Tibial nerve (tissue), 4 donors: ENCODE data around the gene CCDC182. TPM values are rescaled to one million over a fixed set of nuclear protein-coding genes. Genes with fewer than 3 reads are reported as not detected.
A peak's percentile ranks its signal among the peaks of the same experiment; 100 is the strongest.

Experiments
- DNase-seq, 2 donors: peaks; one replicate each; pipeline ENCODE4 v3.0.0-alpha.2; 2019; ENCODE audit warnings: low spot score in 2 of 2
- H3K27ac ChIP-seq, 4 donors: fragments of 200-600 bp; sonication (generic) in 3 of 4; one replicate each; pipeline ENCODE4 v1.5.1; 2017 to 2019; ENCODE audit warnings: mild to moderate bottlenecking in 1 of 4
- H3K27me3 ChIP-seq, 2 donors: fragments of 200-600 bp; sonication (generic) in 1 of 2; one replicate each; pipeline versions ENCODE4 v1.5.1 to v1.6.0; 2017 to 2019
- H3K36me3 ChIP-seq, 3 donors: fragments of 200-600 bp; sonication (generic); one replicate each; pipeline ENCODE4 v1.5.1; 2018 to 2019
- H3K4me1 ChIP-seq, 4 donors: fragments of 200-600 bp; sonication (generic) in 3 of 4; one replicate each; pipeline ENCODE4 v1.5.1; 2017 to 2019
- H3K4me3 ChIP-seq, 4 donors: fragments of 200-600 bp; sonication (generic) in 3 of 4; one replicate each; pipeline ENCODE4 v1.5.1; 2017 to 2019; ENCODE audit warnings: mild to moderate bottlenecking in 1 of 4, moderate library complexity in 1 of 4
- H3K9me3 ChIP-seq, 4 donors: fragments of 200-600 bp; sonication (generic) in 3 of 4; one replicate each; pipeline ENCODE4 v1.5.1; 2017 to 2019
- CTCF ChIP-seq, 5 experiments: fragments of 200-600 bp in 3 of 5; fragments of 450-650 bp in 2 of 5; sonication (generic) in 3 of 5; IDR thresholded peaks; one replicate each; pipeline ENCODE4 v1.5.1; 2016 to 2019; ENCODE audit warnings: antibody characterized with exemption in 5 of 5, mild to moderate bottlenecking in 3 of 5, moderate library complexity in 2 of 5
- EP300 ChIP-seq, 2 donors: sonication (generic); formaldehyde crosslinking; IDR thresholded peaks; one replicate each; pipeline ENCODE4 v1.6.1; 2017; ENCODE audit warnings: antibody characterized with exemption in 2 of 2, mild to moderate bottlenecking in 1 of 2
- POLR2A ChIP-seq, 2 donors: fragments of 450-650 bp; IDR thresholded peaks; one replicate each; pipeline ENCODE4 v1.6.1; 2017; ENCODE audit warnings: antibody characterized with exemption in 2 of 2, mild to moderate bottlenecking in 2 of 2, moderate library complexity in 2 of 2
- WGBS, 2 donors: methylation state at CpG; one replicate each; pipeline ENCODE4 v1.1.5; 2018; 5-methylcytosine and 5-hydroxymethylcytosine counted together
- total RNA-seq, 4 donors: library from RNA; depleted of rRNA; stranded (reverse); fragments of >200 nt; gene quantifications; one replicate each; pipeline ENCODE4 v1.1.0, GENCODE V29; 2016

CCDC182 gene
- total RNA-seq, 4 donors from 2014 or later, result not detected

GRCh38 chr17:57747221-57748017 is 2.3 kb upstream of the CCDC182 start:
- DNase-seq, result peak in 1 of 2 donors; percentile 17

GRCh38 chr17:57746221-57746620 is 1.1 kb upstream of the CCDC182 start:
- no peak for TF ChIP-seq POLR2A (IDR thresholded peaks at IDR 0.05)
- no peak for TF ChIP-seq EP300 (IDR thresholded peaks at IDR 0.05)
- no peak for TF ChIP-seq CTCF (IDR thresholded peaks at IDR 0.05)
- Histone ChIP-seq H3K36me3 (no peaks in the 10 kb centered on the region), H3K27ac (no peak overlapping the region)

More at GRCh38 chr17:57747221-57748017, 2.3 kb upstream of the CCDC182 start:
- TF ChIP-seq POLR2A (IDR thresholded peaks at IDR 0.05) (no peak), CTCF (IDR thresholded peaks at IDR 0.05) (peak; percentile 53 to 66 (median 62)), EP300 (IDR thresholded peaks at IDR 0.05) (no peak)
- Histone ChIP-seq H3K4me1 (no peaks in the 10 kb centered on the region), H3K9me3 (no peaks in the 10 kb centered on the region), H3K36me3 (no peaks in the 10 kb centered on the region), H3K4me3 (no peak overlapping the region), H3K27me3 (no peaks in the 10 kb centered on the region), H3K27ac (no peak overlapping the region)
- WGBS, 2 donors, result 18 to 25% methylated on average over 6 of the region's 6 CpGs

GRCh38 chr17:57744195-57745170 is 616 bp downstream of the CCDC182 start:
- 82 to 86% methylated on average over 26 of the region's 26 CpGs for WGBS, 2 donors
- no peaks in the 10 kb centered on the region for H3K9me3 ChIP-seq
- H3K4me1 ChIP-seq, result no peaks in the 10 kb centered on the region
- no peak for DNase-seq
- no peak overlapping the region for H3K27ac ChIP-seq
- H3K27me3 ChIP-seq, result no peaks in the 10 kb centered on the region
- H3K36me3 ChIP-seq, result no peaks in the 10 kb centered on the region
- no peak for TF ChIP-seq EP300 (IDR thresholded peaks at IDR 0.05)
- no peak for TF ChIP-seq CTCF (IDR thresholded peaks at IDR 0.05)
- no peak for TF ChIP-seq POLR2A (IDR thresholded peaks at IDR 0.05)
- H3K4me3 ChIP-seq, result no peak overlapping the region

More at GRCh38 chr17:57746221-57746620, 1.1 kb upstream of the CCDC182 start:
- Histone ChIP-seq H3K9me3 (no peaks in the 10 kb centered on the region), H3K4me1 (no peaks in the 10 kb centered on the region), H3K4me3 (no peak overlapping the region), H3K27me3 (no peaks in the 10 kb centered on the region)
- DNase-seq, result no peak

- Histone ChIP-seq H3K4me1 (no peaks in the 10 kb centered on the region), H3K27me3 (no peaks in the 10 kb centered on the region), H3K36me3 (no peaks in the 10 kb centered on the region), H3K4me3 (no peak overlapping the region), H3K27ac (no peak overlapping the region), H3K9me3 (no peaks in the 10 kb centered on the region)
- 36 to 57% methylated on average over 2 of the region's 2 CpGs for WGBS, 2 donors
- no peak for DNase-seq
- TF ChIP-seq EP300 (IDR thresholded peaks at IDR 0.05), result no peak
- peak in 1 of 5 experiments; percentile 2 for TF ChIP-seq CTCF (IDR thresholded peaks at IDR 0.05)
Measured at GRCh38 chr17:57740235-57740528, 4.9 kb downstream of the CCDC182 start.
